NT2/D1 (cell line): ENCODE results near the gene PTPRN2.

ENCODE experiments used
- DNase-seq: peaks from one replicate; pipeline ENCODE4 v3.0.0-alpha.2; 2011; ENCODE audit warnings: low read depth, low spot score
- H3K27me3 ChIP-seq: 2 replicates; pipeline ENCODE4 v1.6.0; 2011; ENCODE audit warnings: mild to moderate bottlenecking; ENCODE audit not compliant: insufficient read length, insufficient read depth
- H3K36me3 ChIP-seq: 2 replicates; pipeline ENCODE4 v1.6.1; 2011; ENCODE audit warnings: mild to moderate bottlenecking, low read length, mixed read lengths; ENCODE audit not compliant: insufficient read depth, insufficient read length
- H3K4me1 ChIP-seq: 2 replicates; pipeline ENCODE4 v1.5.1; 2011; ENCODE audit not compliant: insufficient read depth, insufficient read length
- H3K4me3 ChIP-seq: 2 replicates; pipeline ENCODE4 v1.5.1; 2011; ENCODE audit warnings: low read depth; ENCODE audit not compliant: insufficient read length
- H3K9ac ChIP-seq: 2 replicates; pipeline ENCODE4 v1.6.0; 2011; ENCODE audit warnings: low read depth; ENCODE audit not compliant: insufficient read length
- H3K9me3 ChIP-seq: 2 replicates; pipeline ENCODE4 v1.5.1; 2011; ENCODE audit warnings: mild to moderate bottlenecking, low read length; ENCODE audit not compliant: insufficient read depth
- SUZ12 ChIP-seq: IDR thresholded peaks from 2 replicates; pipeline ENCODE4 v1.6.1; 2011; ENCODE audit not compliant: insufficient read length, insufficient read depth; ENCODE audit errors: extremely low read depth
- YY1 ChIP-seq: IDR thresholded peaks from 2 replicates; pipeline ENCODE4 v1.6.1; 2011; ENCODE audit not compliant: insufficient read length, insufficient read depth
- ZNF274 ChIP-seq: IDR thresholded peaks from 2 replicates; pipeline ENCODE4 v1.6.1; 2011; ENCODE audit warnings: mild to moderate bottlenecking, low read depth, low read length

The PTPRN2 gene

DNA sequence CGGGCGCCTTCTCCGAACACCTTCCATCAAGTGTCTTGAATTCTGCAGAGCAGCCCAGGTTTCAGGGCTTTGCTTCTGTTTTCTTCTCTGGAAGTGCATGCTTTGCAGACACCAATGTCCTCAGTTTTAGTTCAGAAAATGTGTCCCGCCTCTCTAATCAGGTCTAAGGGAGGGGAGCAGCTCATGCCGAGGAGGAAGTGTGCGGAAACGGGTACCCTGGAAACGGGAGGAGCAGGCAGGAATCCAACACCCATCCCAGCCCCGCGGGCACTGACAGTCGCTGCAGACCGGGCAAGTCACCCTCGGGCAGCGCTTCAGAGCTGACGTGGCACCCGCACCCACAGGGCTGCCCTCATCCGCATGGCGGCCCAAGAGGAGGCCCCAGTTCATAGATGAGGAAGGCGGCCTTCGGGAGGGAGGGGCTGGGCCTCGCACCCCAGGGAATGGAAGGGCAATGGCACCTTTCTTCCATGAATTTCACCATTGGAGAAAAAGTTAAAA, 912.1 kb downstream of the PTPRN2 start:
- H3K4me3 ChIP-seq, result no peak overlapping the region
- no peak for DNase-seq
- no peak for TF ChIP-seq ZNF274
- no peak for TF ChIP-seq YY1
- no peak for TF ChIP-seq SUZ12
- H3K27me3 ChIP-seq, result peaks cover 18% of the 10 kb centered on the region
- peaks cover 2% of the 10 kb centered on the region for H3K4me1 ChIP-seq
- H3K9ac ChIP-seq, result no peak overlapping the region
- H3K9me3 ChIP-seq, result no peaks in the 10 kb centered on the region
- no peaks in the 10 kb centered on the region for H3K36me3 ChIP-seq

DNA sequence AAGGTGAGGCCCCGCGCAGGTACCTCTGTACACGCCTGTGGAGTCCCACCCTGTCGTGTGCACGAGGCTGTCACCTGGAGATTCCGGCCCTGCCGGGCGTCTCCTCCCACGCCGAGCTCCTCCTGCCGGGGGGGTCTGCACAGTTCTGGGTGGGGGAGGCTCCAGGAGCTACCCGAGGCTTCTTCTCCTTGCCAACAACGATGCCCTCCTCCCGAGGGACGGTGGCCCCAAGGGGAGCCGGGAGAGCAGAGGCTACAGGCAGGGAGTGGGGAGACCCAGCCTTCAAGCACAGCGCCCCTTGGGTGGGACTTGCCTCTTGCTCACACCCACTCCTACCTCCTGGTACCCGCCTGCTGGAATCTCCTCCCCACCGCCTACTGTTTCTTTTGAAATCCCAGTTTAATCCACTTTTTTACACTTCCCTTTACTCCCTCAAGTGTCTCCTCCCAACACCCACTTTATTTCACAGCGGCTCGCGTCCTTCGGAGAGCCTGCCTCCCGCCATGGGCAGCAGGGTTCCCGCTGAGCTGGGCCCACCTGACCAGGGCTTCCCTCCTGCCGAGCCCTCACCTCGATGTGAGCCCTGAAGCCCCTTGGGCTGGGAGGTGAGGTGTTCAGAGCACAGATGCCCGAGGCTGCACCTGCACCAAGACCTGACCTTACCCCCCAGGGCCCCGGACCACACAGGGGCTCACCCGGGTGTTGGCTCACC, 912.8 kb downstream of the PTPRN2 start:
- no peak for DNase-seq
- TF ChIP-seq SUZ12 (no peak), YY1 (no peak), ZNF274 (no peak)
- Histone ChIP-seq H3K4me1 (peaks cover 2% of the 10 kb centered on the region), H3K9ac (no peak overlapping the region), H3K9me3 (no peaks in the 10 kb centered on the region), H3K36me3 (no peaks in the 10 kb centered on the region), H3K27me3 (peaks cover 12% of the 10 kb centered on the region), H3K4me3 (no peak overlapping the region)

DNA sequence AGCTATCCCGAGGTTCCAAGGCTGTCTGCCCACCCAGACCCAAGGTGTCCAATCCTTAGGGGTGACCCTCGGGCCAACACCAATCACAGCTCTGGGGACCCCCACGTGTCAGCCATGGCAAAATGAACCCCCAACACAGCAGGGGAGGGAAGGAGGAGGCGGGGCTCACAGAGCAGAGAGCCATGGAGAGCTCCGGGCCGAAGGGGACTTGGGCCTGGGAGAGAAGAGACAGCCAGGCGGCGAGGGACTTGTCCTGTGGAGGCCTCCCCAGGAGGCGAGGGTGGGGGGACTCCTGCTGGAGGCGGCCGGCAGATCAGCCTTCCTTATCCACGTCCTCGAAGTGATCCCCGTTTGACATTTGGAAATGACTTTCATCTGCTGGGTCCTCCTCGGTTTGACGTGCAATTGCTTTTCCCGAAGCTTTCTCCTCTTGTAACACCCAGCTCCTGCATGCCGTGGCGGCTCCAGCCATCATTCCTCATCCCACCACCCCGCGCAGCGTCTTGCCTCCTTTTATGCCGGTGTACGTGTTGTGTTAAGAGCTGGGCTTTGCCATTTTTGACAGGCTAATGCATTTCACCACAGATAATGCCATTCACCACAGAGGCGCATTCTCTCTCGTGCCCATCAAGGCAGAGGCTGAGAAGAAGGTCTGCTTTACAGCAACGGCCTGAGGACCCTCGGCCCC, 913.5 kb downstream of the PTPRN2 start:
- TF ChIP-seq ZNF274 (no peak), SUZ12 (no peak)
- H3K27me3 ChIP-seq, result peaks cover 6% of the 10 kb centered on the region
- H3K9me3 ChIP-seq, result no peaks in the 10 kb centered on the region
- no peaks in the 10 kb centered on the region for H3K36me3 ChIP-seq
- no peak overlapping the region for H3K9ac ChIP-seq
- peaks cover 2% of the 10 kb centered on the region for H3K4me1 ChIP-seq
- no peak for DNase-seq
- no peak overlapping the region for H3K4me3 ChIP-seq

DNA sequence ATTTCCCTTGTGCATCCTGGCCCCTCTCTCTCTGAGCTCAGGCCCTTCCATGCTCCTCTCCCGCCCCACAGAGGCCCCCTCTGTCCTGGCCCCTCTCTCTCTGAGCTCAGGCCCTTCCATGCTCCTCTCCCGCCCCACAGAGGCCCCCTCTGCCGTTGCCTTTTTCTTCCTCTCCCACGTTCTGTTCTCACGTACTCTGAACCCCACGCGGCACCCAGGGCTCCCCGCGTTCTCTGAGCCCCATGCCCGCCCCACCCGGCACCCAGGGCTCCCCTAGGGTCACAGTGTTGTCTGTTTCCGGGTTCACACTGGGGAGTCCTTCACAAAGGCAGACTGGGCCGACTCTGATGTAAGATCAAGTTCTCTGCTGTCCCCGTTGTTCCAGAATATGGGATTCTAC, 914.0 kb downstream of the PTPRN2 start:
- H3K36me3 ChIP-seq, result no peaks in the 10 kb centered on the region
- peaks cover 2% of the 10 kb centered on the region for H3K4me1 ChIP-seq
- no peak overlapping the region for H3K4me3 ChIP-seq
- H3K9ac ChIP-seq, result no peak overlapping the region
- DNase-seq, result no peak
- no peaks in the 10 kb centered on the region for H3K9me3 ChIP-seq
- H3K27me3 ChIP-seq, result no peaks in the 10 kb centered on the region
- TF ChIP-seq ZNF274 (no peak), YY1 (no peak), SUZ12 (no peak)

DNA sequence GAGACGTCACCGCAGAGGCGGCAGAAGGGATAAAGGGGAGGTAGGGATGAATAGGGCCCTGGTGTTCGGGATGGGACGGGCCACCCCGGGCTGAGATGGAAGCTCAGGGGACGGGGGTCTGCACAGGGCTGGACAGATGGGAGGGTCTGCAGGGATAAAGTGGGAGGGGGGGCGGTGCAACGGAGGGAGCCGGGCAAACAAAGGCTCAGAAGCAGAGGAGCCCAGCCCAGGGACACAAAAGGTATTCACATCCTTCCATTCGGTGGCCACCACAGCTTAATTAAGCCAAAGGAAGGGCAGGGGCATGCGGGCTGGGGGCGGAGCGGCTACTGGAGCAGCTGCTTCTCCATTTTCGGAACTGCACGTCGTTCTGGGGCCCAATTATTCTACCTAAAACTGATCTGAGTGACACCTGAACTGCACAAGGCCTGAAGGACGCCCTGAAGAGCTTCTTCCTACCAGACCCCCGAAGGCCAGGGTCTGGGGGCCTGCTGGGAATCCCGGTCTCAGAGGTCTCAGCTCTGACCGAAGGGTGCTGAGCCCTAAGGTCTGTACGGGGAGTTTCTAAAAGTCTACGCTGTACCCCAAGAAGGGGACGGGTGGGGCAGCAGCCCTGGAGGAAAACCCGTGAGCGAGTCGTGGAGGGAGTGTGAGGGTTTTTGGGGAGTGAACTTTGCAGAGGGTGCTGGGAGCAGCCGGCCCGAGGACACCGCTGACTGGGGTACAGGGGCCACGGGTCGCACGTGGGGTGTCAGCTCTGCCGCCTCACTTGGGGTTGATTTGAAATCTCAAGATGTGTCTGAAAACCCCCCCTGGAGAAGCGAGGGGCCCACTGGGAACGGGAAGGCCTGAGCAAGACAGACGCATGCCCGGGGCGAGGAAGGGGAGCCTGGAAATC, 916.0 kb downstream of the PTPRN2 start:
- peaks cover 2% of the 10 kb centered on the region for H3K4me1 ChIP-seq
- TF ChIP-seq YY1, result no peak
- TF ChIP-seq SUZ12, result no peak
- no peak overlapping the region for H3K4me3 ChIP-seq
- H3K36me3 ChIP-seq, result no peaks in the 10 kb centered on the region
- no peak overlapping the region for H3K9ac ChIP-seq
- no peaks in the 10 kb centered on the region for H3K9me3 ChIP-seq
- no peak for DNase-seq
- H3K27me3 ChIP-seq, result no peaks in the 10 kb centered on the region

DNA sequence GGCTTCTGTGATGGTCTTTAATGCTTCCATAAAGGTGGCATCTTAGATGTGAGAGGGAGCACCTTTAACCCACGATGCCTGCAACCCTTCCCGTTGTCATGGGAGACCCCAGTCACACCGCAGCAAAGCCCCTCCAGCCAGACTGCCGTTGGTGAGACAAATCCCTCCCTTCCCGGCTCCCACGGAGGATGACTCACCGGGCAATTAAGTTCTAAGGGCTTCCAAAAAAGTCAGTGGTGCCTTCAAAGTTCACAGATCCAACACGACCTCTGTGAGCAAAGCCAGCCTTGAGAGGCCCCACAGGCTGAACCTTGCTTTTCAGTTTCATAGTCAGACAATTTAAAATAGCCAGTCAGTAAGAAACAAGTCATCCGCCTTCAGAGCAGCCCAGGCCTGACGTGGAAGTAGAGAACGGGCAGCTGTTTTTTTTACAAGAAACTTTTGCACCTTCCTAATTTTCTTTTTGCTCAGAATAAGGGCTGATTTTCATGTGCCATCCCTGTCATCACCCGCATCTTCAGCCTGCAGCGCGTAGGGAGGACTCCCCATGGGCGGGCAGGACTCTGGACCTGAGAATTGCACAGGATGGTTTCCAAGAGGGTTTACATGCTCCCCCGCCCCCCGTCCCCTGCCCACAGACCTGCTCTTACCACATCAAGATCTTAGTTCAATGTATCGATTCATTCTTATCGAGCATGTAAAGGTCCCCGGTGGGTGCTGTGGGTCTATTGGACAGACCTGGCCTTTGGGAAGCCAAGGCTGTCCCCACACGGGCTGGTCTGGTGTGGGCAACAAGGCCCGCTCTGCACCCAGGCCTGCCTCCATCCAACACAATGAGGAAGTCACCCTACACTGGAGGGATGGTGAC, 916.9 kb downstream of the PTPRN2 start:
- H3K9ac ChIP-seq, result no peak overlapping the region
- H3K4me3 ChIP-seq, result no peak overlapping the region
- TF ChIP-seq YY1 (no peak), SUZ12 (no peak), ZNF274 (no peak)
- DNase-seq, result no peak
- H3K27me3 ChIP-seq, result no peaks in the 10 kb centered on the region
- H3K36me3 ChIP-seq, result no peaks in the 10 kb centered on the region
- peaks cover 2% of the 10 kb centered on the region for H3K4me1 ChIP-seq
- H3K9me3 ChIP-seq, result no peaks in the 10 kb centered on the region
